GM12878 (cell line): ENCODE results near the gene FCER2. TPM values are rescaled to one million over a fixed set of nuclear protein-coding genes. Genes with fewer than 3 reads are reported as not detected.
A peak's percentile ranks its signal among the peaks of the same experiment; 100 is the strongest.

Source experiments
- BACH1 ChIP-seq: fragments of 450-650 bp; IDR thresholded peaks from 2 replicates; pipeline ENCODE4 v1.6.1; 2017; ENCODE audit warnings: mild to moderate bottlenecking, borderline replicate concordance
- BCL11A ChIP-seq: IDR thresholded peaks from 2 replicates; pipeline ENCODE4 v1.6.1; 2011; ENCODE audit warnings: low read depth, low read length
- BHLHE40 ChIP-seq, 2 experiments: fragments of 450-650 bp in 1 of 2; IDR thresholded peaks; 2 replicates each; pipeline ENCODE4 v1.6.1; 2011 to 2017; ENCODE audit warnings: low read depth in 2 of 2, borderline replicate concordance in 1 of 2, improper control_type of control experiment in 1 of 2, low read length in 1 of 2, mild to moderate bottlenecking in 1 of 2
- BRCA1 ChIP-seq: IDR thresholded peaks from 2 replicates; pipeline ENCODE4 v1.6.1; 2011; ENCODE audit warnings: low read depth, low read length, improper control_type of control experiment
- CEBPB ChIP-seq, 2 experiments: fragments of 150-350 bp in 1 of 2; IDR thresholded peaks; 2 replicates each; pipeline ENCODE4 v1.6.1; 2012 to 2014; ENCODE audit warnings: low read depth in 2 of 2, low read length in 2 of 2, borderline replicate concordance in 1 of 2, inconsistent platforms in 1 of 2
- CHD1 ChIP-seq: IDR thresholded peaks from 2 replicates; pipeline ENCODE4 v1.6.1; 2012; ENCODE audit warnings: low read depth, low read length, improper control_type of control experiment
- EED ChIP-seq: sonication (generic); IDR thresholded peaks from 2 replicates; pipeline ENCODE4 v1.6.1; 2016; ENCODE audit warnings: antibody characterized with exemption, low read depth
- HDGF ChIP-seq: fragments of 450-650 bp; IDR thresholded peaks from 2 replicates; pipeline ENCODE4 v1.6.1; 2016; ENCODE audit warnings: antibody characterized with exemption
- IKZF1 ChIP-seq: fragments of 450-650 bp; conservative IDR thresholded peaks from 2 replicates; pipeline ENCODE4 v1.6.1; 2017; ENCODE audit warnings: antibody characterized with exemption, mild to moderate bottlenecking
- JUND ChIP-seq: IDR thresholded peaks from 2 replicates; pipeline ENCODE4 v1.6.1; 2012; ENCODE audit warnings: low read depth, mild to moderate bottlenecking, low read length, improper control_type of control experiment, moderate library complexity
- MTA2 ChIP-seq: fragments of 450-650 bp; IDR thresholded peaks from 2 replicates; pipeline ENCODE4 v1.6.1; 2016; ENCODE audit warnings: low read depth, mild to moderate bottlenecking, moderate library complexity
- NFXL1 ChIP-seq: fragments of 450-650 bp; IDR thresholded peaks from 2 replicates; pipeline ENCODE4 v1.6.1; 2017; ENCODE audit warnings: antibody characterized with exemption, mild to moderate bottlenecking, borderline replicate concordance
- POLR2AphosphoS5 ChIP-seq: IDR thresholded peaks from 2 replicates; pipeline ENCODE4 v1.6.1; 2011; ENCODE audit warnings: mild to moderate bottlenecking, low read length, inconsistent platforms
- SMAD5 ChIP-seq: IDR thresholded peaks from 2 replicates; pipeline ENCODE4 v1.6.1; 2016; ENCODE audit warnings: antibody characterized with exemption, low read depth
- SRF ChIP-seq, 2 experiments: IDR thresholded peaks; 2 replicates each; pipeline ENCODE4 v1.6.1; 2011; ENCODE audit warnings: low read depth in 2 of 2, low read length in 2 of 2, mild to moderate bottlenecking in 1 of 2, moderate library complexity in 1 of 2
- TCF3 ChIP-seq: IDR thresholded peaks from 2 replicates; pipeline ENCODE4 v1.6.1; 2012; ENCODE audit warnings: low read depth, mild to moderate bottlenecking, low read length, borderline replicate concordance; ENCODE audit not compliant: insufficient read depth
- polyA plus RNA-seq, 11 experiments: library from polyadenylated mRNA; depleted of rRNA in 4 of 11; unstranded in 6 of 11; stranded (reverse) in 5 of 11; fragments of >200 nt; fragmentation: Nextera tagmentation in 4 of 11; fragmentation: Illumina TruSeq in 1 of 11; extraction: Ambion mirVana in 4 of 11; extraction: Trizol in 1 of 11; gene quantifications; 1 replicate in 1 of 11; 2 replicates in 10 of 11; pipeline versions ENCODE4 v1.2.1 to v1.2.3, GENCODE V29; 2011 to 2016; ENCODE audit warnings: inconsistent platforms in 2 of 11, missing spikeins in 2 of 11, low read depth in 1 of 11
- total RNA-seq, 4 experiments: library from RNA; depleted of rRNA in 3 of 4; stranded (reverse); fragments of >200 nt in 3 of 4; fragmentation: Illumina TruSeq in 1 of 4; extraction: Trizol in 1 of 4; gene quantifications; 2 replicates each; pipeline versions ENCODE4 v1.2.1 to v1.2.3, GENCODE V29; 2013 to 2021
- TF ChIP-seq, protein P1 (sequence below): IDR thresholded peaks from 2 replicates; pipeline ENCODE4 v1.6.1; 2012; ENCODE audit warnings: improper control_type of control experiment, low read depth, low read length; ENCODE audit not compliant: insufficient replicate concordance
- TF ChIP-seq, protein P2 (sequence below): fragments of 450-650 bp; IDR thresholded peaks from 2 replicates; pipeline ENCODE4 v1.6.1; 2017; ENCODE audit warnings: mild to moderate bottlenecking
- TF ChIP-seq, protein P3 (sequence below): fragments of 450-650 bp; IDR thresholded peaks from 2 replicates; pipeline ENCODE4 v1.6.1; 2014; ENCODE audit warnings: mild to moderate bottlenecking

The FCER2 gene
- total and polyA plus RNA-seq, 10 of the 15 experiments (the other 5 are each of a cell fraction or from before 2014, with no cell fraction given): 44.0 to 424 (median 241) TPM

DNA sequence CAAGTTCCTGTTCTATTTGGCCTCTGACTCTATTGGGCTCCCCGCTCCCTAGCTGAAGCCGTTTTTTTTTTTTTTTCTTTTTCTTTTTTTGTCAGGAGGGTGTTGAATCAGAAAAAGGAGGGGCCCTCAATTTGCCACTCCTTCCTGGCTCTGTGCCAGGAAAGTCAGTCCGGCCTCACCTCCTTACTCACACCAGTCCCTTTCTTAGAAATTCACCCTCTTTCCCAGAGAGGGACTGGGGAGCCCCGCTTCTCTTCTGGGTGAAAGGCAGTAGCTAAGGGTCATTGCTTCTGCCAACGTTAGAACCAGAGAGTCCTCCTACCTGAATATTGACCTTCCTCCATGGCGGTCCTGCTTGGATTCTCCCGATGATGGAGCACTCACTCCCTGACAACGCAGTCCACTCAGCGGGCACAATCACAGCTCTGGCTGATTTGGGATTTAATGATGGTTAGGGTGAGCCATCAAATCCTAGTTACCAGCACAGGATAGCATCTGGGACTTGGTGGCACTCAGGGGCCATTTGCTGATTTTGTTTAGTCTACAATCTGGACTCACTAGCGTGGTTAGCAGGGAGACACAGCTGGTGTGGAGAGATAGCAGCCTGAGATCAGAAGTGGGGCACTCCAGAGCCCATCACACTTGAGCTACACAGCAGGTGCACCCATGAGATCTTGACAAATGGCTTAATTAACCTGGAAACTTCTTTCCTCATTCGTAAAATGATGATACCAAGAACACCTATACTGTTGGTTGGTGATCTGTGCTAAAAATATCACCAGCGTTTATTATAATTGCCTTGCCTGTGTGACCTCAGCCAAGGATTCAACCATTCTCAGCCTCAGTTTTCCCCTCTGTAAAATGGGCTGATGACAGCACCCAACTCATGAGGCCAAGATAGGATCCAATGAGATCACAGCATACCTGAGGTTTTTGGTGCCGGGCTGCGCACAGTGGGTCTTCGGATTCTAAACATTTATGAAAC lies 2.2 kb downstream of the FCER2 start (continued):
- TF ChIP-seq, protein P1, sequence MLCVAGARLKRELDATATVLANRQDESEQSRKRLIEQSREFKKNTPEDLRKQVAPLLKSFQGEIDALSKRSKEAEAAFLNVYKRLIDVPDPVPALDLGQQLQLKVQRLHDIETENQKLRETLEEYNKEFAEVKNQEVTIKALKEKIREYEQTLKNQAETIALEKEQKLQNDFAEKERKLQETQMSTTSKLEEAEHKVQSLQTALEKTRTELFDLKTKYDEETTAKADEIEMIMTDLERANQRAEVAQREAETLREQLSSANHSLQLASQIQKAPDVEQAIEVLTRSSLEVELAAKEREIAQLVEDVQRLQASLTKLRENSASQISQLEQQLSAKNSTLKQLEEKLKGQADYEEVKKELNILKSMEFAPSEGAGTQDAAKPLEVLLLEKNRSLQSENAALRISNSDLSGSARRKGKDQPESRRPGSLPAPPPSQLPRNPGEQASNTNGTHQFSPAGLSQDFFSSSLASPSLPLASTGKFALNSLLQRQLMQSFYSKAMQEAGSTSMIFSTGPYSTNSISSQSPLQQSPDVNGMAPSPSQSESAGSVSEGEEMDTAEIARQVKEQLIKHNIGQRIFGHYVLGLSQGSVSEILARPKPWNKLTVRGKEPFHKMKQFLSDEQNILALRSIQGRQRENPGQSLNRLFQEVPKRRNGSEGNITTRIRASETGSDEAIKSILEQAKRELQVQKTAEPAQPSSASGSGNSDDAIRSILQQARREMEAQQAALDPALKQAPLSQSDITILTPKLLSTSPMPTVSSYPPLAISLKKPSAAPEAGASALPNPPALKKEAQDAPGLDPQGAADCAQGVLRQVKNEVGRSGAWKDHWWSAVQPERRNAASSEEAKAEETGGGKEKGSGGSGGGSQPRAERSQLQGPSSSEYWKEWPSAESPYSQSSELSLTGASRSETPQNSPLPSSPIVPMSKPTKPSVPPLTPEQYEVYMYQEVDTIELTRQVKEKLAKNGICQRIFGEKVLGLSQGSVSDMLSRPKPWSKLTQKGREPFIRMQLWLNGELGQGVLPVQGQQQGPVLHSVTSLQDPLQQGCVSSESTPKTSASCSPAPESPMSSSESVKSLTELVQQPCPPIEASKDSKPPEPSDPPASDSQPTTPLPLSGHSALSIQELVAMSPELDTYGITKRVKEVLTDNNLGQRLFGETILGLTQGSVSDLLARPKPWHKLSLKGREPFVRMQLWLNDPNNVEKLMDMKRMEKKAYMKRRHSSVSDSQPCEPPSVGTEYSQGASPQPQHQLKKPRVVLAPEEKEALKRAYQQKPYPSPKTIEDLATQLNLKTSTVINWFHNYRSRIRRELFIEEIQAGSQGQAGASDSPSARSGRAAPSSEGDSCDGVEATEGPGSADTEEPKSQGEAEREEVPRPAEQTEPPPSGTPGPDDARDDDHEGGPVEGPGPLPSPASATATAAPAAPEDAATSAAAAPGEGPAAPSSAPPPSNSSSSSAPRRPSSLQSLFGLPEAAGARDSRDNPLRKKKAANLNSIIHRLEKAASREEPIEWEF: no peak
- TF ChIP-seq SRF (IDR thresholded peaks at IDR 0.05; ENCODE audit: low read depth in 2 of 2, low read length in 2 of 2) (no peak), BCL11A (no peak), BRCA1 (no peak), TCF3 (peak; percentile 62; the same call in 1 of the 2 replicates), IKZF1 (peak; percentile 68), BHLHE40 (IDR thresholded peaks at IDR 0.05; ENCODE audit: borderline replicate concordance in 1 of 2, low read depth in 2 of 2, low read length in 1 of 2) (peak in 1 of 2 experiments; percentile 50; a peak in 1 of 4 replicates), EED (no peak), JUND (no peak), CEBPB (IDR thresholded peaks at IDR 0.05; ENCODE audit: borderline replicate concordance in 1 of 2, low read depth in 2 of 2, low read length in 2 of 2) (no peak), MTA2 (no peak; the same call in 1 of the 2 replicates), SMAD5 (no peak), BACH1 (no peak), NFXL1 (no peak), POLR2AphosphoS5 (no peak), CHD1 (peak; percentile 42; the same call in 1 of the 2 replicates), HDGF (no peak)
- TF ChIP-seq, protein P2, sequence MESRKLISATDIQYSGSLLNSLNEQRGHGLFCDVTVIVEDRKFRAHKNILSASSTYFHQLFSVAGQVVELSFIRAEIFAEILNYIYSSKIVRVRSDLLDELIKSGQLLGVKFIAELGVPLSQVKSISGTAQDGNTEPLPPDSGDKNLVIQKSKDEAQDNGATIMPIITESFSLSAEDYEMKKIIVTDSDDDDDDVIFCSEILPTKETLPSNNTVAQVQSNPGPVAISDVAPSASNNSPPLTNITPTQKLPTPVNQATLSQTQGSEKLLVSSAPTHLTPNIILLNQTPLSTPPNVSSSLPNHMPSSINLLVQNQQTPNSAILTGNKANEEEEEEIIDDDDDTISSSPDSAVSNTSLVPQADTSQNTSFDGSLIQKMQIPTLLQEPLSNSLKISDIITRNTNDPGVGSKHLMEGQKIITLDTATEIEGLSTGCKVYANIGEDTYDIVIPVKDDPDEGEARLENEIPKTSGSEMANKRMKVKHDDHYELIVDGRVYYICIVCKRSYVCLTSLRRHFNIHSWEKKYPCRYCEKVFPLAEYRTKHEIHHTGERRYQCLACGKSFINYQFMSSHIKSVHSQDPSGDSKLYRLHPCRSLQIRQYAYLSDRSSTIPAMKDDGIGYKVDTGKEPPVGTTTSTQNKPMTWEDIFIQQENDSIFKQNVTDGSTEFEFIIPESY: no peak
- TF ChIP-seq, protein P3, sequence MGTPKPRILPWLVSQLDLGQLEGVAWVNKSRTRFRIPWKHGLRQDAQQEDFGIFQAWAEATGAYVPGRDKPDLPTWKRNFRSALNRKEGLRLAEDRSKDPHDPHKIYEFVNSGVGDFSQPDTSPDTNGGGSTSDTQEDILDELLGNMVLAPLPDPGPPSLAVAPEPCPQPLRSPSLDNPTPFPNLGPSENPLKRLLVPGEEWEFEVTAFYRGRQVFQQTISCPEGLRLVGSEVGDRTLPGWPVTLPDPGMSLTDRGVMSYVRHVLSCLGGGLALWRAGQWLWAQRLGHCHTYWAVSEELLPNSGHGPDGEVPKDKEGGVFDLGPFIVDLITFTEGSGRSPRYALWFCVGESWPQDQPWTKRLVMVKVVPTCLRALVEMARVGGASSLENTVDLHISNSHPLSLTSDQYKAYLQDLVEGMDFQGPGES: no peak
